LoVo (cell line): ENCODE measurements around the gene TPI1.
A peak's percentile ranks its signal among the peaks of the same experiment; 100 is the strongest.
"Not testable (repeated sequence)": the region's sequence is repeated elsewhere in the genome, so short reads cannot be mapped to it uniquely, and the experiment has no call there.

ENCODE experiments used
- DNase-seq: peaks from one replicate; pipeline ENCODE4 v3.0.0-alpha.2; 2016; ENCODE audit warnings: low spot score

Gene TPI1

DNA sequence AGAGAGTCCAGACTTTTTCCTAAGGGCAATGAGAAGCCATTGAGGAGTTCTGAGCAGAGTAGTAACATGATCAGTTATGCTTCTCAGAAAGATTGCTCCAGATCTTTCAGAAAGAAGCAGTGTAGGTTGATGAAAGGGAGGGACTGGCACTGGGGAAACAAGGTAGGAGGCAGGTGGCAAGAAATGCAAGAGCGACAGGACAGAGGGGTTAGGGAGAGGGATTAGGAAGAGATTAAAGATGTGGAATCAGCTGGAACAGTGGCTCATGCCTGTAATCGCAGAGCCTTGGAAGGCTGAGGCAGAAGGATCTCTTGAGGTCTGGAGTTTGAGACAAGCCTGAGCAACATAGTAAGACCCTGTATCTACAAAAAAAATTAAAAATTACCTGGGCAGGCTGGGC, 19.7 kb upstream of the TPI1 start:
- DNase-seq: no peak

DNA sequence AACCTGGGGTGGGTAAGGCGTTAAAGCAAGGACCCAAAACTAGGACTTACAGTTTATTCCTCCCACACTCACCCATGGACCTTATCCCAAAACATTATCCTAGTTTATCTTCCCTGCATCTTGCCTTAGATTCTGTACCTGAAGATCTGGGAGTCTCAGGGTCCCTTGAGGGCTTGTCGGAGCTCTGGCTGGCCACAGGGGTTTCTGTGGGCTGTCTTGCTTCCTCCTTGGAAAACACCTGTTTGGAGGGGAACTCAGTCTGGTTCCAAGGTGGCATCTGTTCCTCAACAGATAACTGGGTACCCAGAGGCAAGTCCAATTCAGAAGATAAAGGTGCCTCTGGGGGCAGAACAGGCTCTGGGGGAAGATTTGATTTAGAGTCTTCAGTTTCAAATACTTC, 17.9 kb upstream of the TPI1 start:
- DNase-seq: no peak

DNA sequence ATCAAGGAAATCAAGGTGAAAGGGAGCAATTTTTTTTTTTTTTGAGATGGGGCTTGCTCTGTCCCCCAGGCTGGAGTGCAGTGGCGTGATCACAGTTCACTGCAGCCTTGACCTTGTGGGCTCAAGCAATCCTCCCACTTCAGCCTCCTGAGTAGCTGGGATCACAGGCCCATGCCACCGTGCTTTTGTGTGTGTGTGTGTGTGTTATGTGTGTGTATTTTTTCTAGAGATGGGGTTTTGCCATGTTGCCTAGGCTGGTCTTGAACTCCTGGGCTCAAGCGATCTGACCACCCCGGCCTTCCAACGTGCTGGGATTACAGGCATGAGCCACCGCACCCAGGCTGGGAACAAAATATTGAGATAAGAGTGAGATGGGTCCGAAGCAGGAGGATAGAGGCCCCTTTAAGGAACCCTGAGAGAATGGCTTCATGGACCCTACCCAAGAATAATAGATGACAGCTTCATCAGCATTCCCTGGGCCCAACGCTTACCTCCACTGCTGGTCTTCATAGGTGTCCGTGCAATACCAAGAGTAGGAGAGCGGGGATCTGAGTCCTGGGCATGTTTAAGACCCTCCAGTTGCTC, 17.3 kb upstream of the TPI1 start:
- DNase-seq: no peak

DNA sequence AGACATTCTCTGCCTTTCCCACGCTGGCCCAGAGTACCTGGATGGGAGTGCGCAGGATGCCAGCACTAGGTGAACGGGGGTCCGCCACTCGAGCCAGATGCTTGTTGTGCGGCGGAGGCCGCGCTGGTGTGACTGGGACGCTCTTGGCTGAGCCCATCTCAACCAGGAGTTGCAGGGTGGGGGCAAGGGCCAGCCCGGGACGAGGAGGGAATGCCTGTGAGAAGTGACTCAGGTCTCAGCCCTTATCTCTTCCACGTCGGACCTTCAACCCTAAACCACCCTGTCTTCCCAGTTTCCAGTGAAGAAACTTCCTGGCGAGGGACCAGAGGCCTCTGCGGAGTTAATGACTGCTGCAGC, 16.6 kb upstream of the TPI1 start:
- no peak for DNase-seq

DNA sequence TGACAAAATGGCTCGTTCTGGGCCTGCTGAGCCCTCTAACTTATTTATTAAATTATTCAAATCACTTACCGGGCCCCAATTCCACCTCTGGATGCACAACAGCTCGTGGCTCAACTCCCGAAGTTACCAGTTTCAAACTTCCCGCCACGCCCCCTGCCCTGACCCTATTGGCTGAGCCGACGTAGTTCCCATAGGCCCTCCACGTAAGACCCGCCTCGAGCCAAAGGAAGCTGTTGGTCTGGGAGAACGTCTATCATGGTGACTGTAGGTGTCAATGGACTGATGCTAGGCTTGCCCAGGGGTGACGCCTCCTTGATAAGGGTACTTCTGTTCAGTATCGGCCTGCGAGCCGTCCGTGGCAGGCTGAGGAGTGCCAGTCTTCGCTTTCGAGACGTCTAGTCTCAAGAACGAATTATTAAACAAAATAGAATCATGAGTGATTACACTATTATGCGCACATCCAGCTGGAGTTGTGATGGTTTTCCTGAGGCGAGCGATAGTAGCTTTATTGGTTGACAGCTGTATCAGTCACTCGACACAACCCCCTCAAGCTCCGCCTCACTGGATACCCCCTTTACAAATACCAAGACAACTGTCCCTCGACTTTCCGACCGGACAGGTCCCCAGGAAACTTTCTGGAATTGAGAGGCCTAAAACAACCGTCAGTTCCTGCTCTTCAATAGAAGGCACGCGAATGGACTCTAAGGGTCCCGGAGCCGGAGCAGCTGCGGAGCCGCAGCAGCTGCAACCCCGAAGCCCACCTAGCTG, 16.0 kb upstream of the TPI1 start, which contains the start of gene CDCA3:
TSS of gene CDCA3 (minus strand) at position 134 of the 768 bp plus-strand sequence. CDS start 334 bp downstream, outside the sequence.
- peak; percentile 100 for DNase-seq

DNA sequence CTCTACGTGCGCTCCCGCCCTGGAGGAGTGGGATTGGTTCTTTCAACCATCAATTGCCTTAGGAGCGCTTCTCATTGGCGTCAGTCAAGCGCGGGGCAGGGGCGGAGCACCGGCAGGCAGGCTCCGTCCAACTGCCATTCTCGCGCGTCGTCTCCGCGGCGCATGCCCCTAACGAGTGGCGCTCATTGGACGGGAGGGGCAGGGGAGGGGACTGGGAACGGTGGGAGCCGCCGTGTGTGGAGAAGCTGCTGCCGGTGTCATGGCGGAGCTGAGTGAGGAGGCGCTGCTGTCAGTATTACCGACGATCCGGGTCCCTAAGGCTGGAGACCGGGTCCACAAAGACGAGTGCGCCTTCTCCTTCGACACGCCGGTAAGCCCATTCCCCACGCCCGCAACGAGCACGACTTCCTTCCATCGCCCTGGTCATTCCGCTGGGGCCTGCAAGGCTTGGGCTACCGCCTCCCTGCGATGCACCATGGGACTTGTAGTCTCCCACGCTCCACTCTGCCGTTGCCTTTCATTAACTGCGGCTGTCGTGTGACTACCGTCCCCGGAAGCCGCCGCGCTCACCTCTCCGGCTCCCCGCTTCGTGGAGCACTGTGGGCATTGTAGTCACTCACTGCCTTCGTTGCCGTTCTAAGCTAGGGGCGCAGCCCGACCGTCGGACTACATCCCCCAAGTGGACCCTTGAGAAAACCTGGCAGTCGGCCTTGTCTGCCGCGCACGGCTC, 15.2 kb upstream of the TPI1 start, which contains the start of gene USP5:
TSS of gene USP5 (plus strand) at position 230 of the 730 bp plus-strand sequence. CDS start at position 260, 30 bp downstream.
- DNase-seq: peak; percentile 100

DNA sequence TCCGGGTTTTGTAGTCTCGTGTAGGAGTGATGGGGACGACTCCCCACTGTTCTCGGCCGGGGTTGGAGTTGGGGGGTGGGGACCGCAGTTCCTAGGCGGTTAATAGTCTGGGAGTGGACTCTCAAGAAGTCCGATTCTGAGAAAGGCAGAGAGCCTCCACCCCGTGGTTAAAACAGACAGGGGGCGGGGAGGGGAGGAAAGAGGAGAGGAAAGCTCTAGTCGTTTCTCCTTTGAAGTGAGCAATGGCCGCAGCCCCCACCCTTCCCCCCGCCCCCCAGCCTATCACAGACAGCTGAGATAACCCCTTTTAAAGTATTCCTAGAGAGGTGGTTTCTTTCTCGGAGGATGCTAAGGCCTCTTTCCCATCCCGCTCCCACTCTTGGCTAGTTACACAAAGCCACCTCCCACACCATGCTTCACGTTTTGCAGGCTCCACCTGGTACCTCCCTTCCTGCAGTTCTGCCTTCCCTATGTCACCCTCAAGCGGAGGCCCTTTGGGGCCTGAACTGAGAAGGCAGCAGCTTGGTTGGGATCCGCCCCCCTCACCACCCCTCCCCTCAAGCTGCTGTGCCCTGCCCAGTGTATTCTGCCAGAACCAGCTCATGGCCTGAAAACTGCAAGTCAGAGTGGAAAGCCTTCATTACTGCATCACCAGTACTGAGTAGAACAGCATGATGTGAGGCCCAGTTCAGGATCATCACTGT, 14.5 kb upstream of the TPI1 start:
- DNase-seq: peak; percentile 37

DNA sequence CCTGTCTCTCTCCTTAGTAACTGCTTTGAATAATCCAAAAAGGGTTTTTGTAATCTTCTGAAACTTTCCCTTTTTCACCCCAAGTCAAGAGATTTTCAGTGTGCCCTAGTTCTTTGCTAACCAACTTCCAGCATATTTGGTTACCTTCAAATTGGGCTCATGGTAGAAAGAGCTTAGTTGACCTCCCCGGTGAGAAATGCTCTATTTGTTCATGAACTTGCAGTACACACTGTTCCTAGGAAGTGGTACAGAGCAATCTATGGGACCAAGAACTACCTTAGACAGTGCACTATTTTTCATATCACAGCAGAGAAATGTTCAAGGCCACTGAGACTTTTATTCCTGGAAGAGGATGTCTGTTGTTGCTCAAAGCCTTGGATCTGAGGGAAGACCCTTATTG, 13.7 kb upstream of the TPI1 start:
- DNase-seq: no peak

DNA sequence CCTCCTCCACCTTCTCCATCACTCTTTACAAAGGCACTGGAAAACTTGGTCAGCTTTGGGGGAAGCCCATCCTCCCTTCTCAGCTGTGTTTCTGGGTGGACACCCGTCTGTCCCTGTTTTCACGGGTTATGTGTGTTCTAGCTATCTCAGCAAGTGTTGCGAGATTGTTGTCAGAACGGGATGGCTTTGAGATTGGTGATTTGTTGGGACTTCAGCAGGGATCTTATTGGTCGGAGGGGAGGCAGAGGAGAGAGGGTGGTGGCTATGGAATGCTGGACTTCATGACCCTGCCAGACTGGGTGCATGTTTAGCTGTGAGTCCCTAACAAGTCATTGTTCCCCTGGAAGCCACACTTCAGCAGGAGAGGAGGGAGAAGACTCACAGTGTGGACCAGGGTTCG, 13.3 kb upstream of the TPI1 start:
- no peak for DNase-seq

DNA sequence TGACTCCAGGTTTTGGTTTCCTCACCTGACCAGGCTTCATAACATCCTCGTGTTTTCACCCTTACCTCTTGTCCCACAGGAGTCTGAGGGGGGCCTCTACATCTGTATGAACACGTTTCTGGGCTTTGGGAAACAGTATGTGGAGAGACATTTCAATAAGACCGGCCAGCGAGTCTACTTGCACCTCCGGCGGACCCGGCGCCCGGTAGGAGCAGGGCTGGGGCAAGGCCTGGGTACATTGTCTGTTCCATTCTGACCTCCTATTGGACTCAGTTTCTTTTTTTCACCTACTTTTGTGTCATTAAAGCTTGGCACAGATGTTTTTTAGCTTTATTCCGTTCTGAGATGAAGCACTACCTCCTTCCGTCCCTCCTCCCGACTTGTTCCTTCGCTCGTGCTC, 12.0 kb upstream of the TPI1 start:
- DNase-seq: no peak

DNA sequence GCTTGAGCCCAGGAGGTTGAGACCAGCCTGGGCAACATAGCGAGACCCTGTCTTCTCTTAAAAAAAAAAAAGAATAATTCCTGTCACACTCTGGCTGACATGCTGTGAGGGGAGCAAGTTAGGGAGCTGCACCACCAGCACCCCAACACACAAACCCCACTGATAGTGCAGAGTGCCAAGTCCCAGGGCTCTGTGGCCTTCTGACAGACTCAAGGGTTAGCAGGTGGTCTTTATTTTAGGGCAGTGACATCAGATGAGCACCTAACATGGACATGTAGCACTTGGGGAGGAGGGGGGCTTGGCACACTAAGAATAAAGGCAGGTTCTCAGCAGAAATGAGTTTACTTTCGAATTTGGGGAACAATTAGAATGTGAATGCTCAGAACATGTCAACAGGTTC, 8.5 kb upstream of the TPI1 start:
- no peak for DNase-seq

DNA sequence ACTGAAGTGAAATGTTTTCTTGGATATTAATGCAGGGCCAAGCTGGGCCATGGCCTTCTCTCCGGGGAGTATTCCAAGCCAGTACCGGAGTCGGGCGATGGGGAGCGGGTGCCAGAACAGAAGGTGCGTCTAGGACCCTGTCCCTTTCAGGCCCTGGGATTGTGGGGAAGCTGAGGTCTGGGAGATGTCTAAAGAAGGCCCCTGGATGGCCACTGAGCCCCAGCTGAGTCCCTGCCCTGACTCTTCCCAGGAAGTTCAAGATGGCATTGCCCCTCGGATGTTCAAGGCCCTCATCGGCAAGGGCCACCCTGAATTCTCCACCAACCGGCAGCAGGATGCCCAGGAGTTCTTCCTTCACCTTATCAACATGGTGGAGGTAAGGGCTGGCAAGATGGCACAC, 7.2 kb upstream of the TPI1 start:
- no peak for DNase-seq

DNA sequence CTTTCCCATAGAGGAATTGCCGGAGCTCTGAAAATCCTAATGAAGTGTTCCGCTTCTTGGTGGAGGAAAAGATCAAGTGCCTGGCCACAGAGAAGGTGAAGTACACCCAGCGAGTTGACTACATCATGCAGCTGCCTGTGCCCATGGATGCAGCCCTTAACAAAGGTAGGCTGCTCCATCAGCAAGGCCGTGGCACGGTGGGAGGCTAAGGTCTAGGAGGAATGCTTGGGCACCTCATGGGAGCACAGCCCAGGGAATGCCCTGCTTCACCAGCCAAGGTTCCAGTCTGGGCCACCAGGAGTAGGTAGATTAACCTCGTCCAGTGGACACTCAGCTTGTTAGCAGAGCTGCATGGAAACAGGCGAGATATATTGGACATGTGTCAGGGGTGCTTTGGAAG, 6.4 kb upstream of the TPI1 start:
- no peak for DNase-seq

DNA sequence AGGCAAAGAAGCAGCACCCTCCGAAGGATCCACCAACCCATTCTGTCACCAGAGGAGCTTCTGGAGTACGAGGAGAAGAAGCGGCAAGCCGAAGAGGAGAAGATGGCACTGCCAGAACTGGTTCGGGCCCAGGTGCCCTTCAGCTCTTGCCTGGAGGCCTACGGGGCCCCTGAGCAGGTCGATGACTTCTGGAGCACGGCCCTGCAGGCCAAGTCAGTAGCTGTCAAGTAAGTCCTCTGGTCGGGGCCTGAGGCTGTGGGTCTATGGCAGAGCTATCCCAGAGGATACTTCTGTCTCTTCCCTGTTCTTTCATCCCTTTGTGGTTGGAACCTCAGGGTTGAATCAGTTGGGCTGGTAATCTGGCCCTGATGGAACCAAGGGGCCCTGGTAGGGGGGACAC, 5.9 kb upstream of the TPI1 start:
- no peak for DNase-seq

DNA sequence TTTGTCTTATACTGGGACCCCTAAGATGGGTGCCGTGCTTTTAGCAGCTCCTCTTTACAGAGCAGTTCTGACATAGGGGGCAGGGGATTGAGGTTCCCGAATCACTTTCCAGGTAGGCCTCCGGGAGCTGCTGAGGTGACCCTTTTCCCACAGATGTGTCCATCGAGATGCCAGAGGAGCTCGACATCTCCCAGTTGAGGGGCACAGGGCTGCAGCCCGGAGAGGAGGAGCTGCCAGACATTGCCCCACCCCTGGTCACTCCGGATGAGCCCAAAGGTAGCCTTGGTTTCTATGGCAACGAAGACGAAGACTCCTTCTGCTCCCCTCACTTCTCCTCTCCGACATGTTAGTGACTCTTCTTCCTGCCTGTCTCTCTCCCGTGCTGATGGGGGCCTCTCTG, 4.3 kb upstream of the TPI1 start:
- DNase-seq: no peak

DNA sequence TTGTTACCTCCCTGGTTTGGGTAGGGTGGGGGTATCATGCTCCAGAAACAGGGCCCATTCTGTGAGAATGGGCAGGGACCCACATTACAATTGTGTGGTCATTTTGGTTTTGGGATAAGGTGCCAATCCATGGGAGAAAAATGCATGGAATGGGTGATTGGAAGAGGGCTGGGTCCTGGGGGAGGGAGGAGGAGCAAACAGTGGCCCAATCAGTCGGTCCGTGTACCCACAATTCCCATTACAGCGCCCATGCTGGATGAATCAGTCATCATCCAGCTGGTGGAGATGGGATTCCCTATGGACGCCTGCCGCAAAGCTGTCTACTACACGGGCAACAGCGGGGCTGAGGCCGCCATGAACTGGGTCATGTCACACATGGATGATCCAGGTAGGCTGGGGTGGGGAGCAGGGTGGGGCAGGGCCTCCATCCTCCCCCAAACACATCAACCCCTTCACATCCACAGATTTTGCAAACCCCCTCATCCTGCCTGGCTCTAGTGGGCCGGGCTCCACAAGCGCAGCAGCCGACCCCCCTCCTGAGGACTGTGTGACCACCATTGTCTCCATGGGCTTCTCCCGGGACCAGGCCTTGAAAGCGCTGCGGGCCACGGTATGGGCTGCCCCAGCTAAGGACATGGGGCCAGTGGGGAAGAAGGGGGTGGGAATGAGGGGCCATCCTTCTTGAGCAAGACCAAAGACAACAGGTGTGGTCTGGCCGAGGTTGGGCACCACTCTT, 3.6 kb upstream of the TPI1 start:
- no peak for DNase-seq

DNA sequence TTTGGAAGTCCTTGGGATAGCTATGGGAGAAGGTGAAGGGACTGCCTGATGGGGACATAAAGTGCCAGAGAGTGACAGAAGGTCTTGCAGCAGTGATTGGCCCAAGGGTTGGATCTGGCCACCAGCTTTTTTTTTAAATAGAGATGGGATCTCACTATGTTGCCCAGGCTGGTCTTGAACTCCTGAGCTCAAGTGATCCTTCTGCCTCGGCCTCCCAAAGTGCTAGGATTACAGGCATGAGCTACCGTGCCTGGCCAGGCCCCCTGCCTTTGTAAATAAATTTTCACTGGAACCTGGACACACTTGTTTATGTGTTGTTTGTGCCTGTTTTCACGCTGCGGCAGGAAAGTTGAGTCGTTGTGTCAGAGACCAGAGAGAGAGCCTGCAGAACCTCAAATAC, 2.0 kb upstream of the TPI1 start:
- not testable (repeated sequence) for DNase-seq

DNA sequence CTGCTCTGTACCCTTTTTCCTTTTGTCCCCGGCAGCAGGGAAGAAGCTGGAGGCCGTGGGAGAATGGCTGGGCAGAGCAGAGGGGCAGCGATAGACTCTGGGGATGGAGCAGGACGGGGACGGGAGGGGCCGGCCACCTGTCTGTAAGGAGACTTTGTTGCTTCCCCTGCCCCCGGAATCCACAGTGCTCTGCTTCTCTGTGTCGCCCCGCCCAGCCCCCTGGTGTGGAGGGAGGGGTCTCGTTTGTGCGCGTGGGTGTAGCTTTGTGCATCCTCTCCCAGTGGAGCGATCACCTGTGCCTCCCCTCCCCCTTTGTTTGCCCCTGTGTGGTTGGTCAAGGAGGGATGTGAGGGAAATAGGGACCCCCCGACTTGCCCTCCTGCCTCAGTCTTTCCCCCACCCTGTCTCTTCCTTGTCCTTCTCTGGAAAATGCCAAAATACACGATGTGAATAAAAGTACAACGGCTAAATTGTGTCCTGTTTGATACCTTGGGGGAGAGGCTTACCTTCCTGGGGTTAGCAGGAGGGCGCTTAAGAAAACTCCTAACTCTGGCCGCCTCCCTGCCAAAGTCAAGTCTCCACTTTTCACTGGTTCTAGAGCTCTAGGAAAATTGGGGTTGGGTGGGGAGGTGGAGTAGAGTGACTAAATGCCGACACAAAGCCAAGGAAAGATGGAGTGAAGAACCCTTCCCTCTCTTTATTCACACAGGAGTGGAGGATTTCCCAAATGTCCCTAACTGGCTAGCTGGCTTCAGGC, 990 bp upstream of the TPI1 start:
- DNase-seq: no peak

DNA sequence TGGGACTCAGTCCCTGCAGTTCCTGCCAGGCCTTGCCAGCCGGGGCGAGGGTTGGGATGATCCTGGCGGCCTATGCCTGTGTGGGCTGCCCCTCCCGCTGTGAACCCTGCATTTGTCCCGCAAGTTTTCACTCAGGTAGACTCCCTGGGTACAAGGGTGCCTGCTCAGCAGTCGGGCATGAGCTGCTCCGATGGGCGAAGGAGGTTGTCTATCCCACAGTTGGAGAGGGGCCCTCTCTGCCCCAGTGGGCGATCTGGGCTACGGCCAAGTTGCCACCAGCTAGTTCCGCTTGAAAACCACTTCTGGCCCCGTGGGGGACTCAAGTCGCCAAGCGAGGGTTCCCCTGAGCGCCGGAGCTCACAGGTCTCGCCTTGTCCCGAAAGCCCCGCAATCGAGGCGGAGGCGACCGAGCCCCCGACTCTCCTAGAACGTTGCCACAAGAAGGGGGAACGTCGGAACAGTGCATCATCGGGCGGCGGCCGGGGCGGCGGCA, 365 bp upstream of the TPI1 start:
- DNase-seq: no peak

DNA sequence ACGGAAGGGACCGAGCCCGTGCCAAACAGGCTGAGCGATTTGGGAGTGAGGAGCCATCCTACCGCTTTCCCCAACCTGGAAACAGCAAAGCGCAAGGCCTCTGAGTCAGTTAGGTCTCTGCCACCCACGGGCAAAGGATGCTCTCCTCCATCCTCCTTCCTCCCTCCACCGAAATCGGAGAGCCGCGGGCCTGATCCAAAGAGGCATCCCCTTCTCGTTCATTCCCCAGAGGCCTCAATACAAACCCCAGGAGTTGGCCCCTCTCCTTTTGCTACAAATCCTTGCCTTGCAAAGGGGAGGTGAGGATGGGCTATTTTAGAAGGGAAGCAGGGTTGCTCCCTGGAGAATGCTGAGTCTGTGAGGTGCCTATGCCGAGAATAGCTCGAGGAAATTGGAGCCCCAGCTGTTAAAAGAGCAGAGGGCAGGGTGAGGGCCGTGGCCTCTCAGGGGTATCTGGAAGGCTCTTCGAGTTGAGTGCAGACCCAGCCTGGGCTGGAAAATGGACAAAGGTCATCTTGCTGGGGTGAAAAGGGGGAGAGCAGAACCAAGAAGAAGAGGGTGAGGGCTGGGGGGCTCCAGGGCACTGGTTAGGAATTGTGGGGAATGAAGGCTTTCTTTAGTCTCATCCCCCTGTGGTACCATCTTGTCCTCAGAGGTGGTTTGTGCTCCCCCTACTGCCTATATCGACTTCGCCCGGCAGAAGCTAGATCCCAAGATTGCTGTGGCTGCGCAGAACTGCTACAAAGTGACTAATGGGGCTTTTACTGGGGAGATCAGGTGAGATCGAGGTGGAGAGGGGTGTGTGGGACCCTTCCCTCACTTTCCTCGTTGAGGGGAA, 1.1 kb downstream of the TPI1 start:
- DNase-seq: no peak
